ENCODE data around the gene CUL3.

The CUL3 gene

DNA sequence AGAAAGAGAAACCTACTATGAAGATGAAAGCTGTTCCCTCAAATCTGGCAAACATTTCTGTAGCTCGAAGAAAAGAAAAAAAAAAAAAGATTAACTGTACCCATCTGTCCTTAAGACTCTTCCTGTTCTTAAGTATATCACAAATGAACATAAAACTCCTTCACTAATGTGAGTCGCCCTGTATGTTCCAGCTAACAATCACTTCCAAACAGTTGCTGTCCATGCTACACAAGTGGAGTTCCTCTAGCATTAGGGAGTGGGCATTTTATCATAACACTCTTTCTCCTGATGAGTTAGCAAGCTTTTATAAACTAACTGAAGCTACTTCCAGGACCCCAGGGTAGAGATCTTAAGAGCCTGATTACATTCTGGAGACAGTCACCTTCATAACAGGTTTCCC is 5.8 kb downstream of the CUL3 start:
- no peak for DNase-seq

GRCh38 chr2:224577541-224577940 is 7.6 kb downstream of the CUL3 start:
- no peak for DNase-seq

DNA sequence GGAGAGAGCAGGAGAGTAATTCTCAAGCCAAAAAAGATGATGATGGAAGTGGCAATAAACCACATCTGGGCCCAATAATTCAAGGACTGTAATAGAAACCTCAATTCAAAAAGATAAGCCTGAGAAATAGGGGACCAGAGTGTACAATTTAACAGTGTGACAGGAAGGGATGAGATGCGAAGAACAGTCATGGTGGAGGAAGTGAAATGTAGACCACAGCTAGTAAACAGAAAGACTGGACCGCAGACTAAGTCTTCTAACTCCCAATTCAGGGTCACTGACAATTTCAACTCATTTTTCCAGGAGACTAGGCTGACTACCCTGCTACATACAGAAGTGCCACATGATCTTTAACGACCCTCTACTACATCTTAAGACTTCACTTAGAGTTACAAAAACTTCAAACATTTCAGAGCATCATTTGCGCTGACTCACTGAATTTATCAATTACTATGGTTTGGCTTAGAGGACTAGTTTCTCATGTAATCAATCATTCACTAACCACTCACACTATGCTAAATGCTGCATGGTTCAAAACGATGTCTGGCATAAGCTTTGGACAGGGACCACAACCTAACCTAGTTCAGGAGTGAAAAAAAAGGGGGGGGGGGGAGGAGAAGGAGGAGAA is 9.0 kb downstream of the CUL3 start:
- DNase-seq, result no peak

- no peak for DNase-seq
Measured at GRCh38 chr2:224574423-224575084, 10.6 kb downstream of the CUL3 start.

DNA sequence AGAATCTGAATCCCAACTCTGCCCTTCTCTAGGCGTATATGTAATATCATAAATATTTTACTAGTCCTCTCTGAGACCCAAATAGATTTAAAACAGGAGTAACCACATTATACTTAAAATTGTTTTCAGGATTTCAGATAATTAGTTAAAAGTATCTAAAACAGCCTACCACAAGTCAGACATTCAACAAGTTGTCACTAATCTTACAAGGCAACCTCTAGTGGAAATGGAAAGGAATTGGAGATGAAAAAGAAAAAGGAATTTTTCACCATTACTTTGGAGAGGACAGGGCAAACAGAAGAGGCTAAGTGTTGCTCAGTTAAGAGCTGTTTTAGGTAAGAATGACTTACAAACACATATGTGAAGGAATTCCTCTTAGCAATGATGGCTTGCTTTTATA is 11.4 kb downstream of the CUL3 start:
- DNase-seq, result no peak

GRCh38 chr2:224572338-224572737 is 12.8 kb downstream of the CUL3 start:
- no peak for DNase-seq

GRCh38 chr2:224570328-224570993 is 14.7 kb downstream of the CUL3 start:
- DNase-seq, result peak; percentile 53

- no peak for DNase-seq
Measured at GRCh38 chr2:224569654-224570053, 15.5 kb downstream of the CUL3 start.

- no peak for DNase-seq
Measured at GRCh38 chr2:224565452-224566035, 19.6 kb downstream of the CUL3 start.

- no peak for DNase-seq
Measured at GRCh38 chr2:224563537-224563936, 21.6 kb downstream of the CUL3 start.

GRCh38 chr2:224562831-224563230 is 22.3 kb downstream of the CUL3 start:
- DNase-seq, result no peak

DNA sequence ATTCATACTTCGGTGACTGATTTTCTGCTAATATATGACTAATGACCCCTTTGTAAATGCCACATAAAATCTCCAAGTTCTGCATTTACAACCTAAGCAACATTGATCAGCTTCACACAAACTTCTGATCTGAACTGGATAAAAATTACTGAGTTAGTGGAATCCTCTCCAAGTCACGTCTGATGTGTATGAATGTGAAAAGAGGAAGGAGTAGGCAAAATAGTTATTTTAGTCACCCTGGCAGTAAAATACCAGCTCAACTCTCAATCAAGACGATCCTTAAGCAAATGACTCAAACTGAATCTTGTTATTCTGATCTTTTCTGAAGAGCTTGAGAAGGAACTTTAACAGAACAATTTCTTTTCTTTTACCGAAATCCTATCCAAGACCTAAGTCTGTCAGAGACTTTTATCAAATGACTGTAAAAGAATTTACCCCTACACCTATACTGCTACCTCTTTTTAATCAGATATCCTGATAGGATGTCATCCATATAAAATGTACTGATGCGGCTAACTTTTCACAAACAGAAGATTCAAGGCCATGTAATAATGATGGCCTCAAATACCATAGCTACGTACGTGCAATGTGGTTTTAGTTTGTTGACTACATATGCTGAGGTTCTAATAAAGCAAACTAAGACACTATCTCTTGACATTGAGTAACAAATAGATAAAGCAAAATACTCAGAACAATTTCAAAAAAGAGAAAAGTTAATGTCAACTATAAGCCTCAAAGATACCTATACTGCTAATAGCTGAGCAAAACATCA is 23.7 kb downstream of the CUL3 start:
- no peak for DNase-seq

GRCh38 chr2:224560549-224560948 is 24.6 kb downstream of the CUL3 start:
- DNase-seq, result no peak

- no peak for DNase-seq
Measured at GRCh38 chr2:224557610-224558009, 27.6 kb downstream of the CUL3 start.

DNA sequence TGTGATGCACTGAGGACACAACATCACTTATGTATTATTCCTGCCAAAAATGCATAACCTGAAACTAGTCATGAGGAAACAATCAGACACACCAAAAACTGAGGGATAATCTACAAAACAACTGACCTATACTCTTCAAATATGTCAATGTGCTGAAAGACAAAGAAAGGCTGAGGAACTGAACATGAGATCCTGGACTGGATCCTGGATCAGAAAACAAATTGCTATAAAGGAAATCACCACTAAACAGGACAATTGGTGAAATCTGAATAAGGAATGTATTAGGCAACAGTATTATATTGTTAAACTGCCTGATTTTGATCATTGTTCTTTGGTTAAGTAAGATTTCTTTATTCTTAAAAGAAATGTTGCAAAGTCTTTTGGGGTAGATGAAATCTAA is 28.8 kb downstream of the CUL3 start:
- DNase-seq, result no peak

GRCh38 chr2:224555823-224556366 is 29.3 kb downstream of the CUL3 start:
- DNase-seq, result no peak

- no peak for DNase-seq
Measured at GRCh38 chr2:224552771-224553170, 32.4 kb downstream of the CUL3 start.

GRCh38 chr2:224551693-224552092 is 33.5 kb downstream of the CUL3 start:
- no peak for DNase-seq

DNA sequence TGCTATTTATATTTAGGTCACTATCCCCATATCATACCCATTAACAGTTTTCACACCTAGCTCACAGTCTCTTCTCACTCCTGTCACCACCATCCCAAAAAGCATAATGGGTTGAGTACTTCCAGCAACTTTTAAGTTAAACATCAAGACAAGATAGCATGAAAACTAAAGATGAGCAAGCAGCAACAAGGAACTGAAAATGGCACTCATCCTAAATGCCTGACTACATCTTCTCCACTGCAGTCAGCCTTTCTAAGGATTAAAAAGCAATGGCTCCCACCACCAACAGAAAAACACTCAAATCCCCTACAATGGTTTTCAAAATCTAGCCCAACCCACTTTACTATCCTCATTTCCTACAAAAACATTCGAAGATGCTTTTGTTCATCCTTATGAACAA is 38.2 kb downstream of the CUL3 start:
- DNase-seq, result no peak

- DNase-seq, result no peak
Measured at GRCh38 chr2:224545884-224546644, 39.1 kb downstream of the CUL3 start.

GRCh38 chr2:224543939-224544338 is 41.2 kb downstream of the CUL3 start:
- no peak for DNase-seq

DNA sequence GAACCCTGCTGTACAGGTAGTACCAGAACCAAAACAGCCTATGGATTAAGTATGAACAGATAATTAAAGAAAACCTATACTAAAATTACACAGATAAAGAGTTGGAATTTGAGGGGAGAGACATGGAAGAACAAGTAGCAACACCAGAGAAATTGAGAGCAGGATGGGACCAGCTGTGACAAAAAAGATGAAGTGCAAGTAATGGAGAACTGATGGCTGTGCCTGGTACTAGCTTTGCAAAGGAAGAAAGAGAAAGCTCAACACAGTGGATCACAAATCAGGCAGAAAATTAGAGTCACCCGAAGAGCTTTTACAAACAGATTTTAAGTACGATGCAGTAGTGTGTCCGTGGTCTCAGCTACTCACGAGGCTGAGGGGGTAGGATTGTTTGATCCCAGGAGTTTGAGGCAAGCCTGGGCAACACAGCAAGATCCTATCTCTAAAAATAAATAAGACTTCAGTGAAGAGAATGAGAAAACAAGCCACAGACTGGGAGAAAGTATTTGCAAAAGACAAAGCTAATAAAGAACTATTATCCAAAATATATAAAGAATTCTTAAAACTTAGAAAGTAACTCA is 46.5 kb downstream of the CUL3 start:
- DNase-seq, result no peak
